Measurements from ENCODE around the gene USP15.
"Not testable (repeated sequence)": the region's sequence is repeated elsewhere in the genome, so short reads cannot be mapped to it uniquely, and the experiment has no call there.

Gene USP15

GRCh38 chr12:62328296-62328921 is 68.2 kb downstream of the USP15 start:
- no peak for DNase-seq (ENCODE audit: low read depth)

- DNase-seq (ENCODE audit: low read depth), result no peak
These were observed 71.1 kb downstream of the USP15 start for GRCh38 chr12:62331306-62331705.

GRCh38 chr12:62332598-62332997 is 72.4 kb downstream of the USP15 start:
- DNase-seq (ENCODE audit: low read depth), result no peak

- no peak for DNase-seq (ENCODE audit: low read depth)
These were observed 74.9 kb downstream of the USP15 start for GRCh38 chr12:62335057-62335456.

GRCh38 chr12:62335796-62336195 is 75.6 kb downstream of the USP15 start:
- DNase-seq (ENCODE audit: low read depth), result no peak

GRCh38 chr12:62337643-62338042 is 77.4 kb downstream of the USP15 start:
- DNase-seq (ENCODE audit: low read depth), result not testable (repeated sequence)

- not testable (repeated sequence) for DNase-seq (ENCODE audit: low read depth)
These were observed 82.6 kb downstream of the USP15 start for GRCh38 chr12:62342614-62343303.

GRCh38 chr12:62343304-62344120 is 83.3 kb downstream of the USP15 start:
- DNase-seq (ENCODE audit: low read depth), result not testable (repeated sequence)

GRCh38 chr12:62344731-62345556 is 84.7 kb downstream of the USP15 start:
- not testable (repeated sequence) for DNase-seq (ENCODE audit: low read depth)

GRCh38 chr12:62345667-62346066 is 85.5 kb downstream of the USP15 start:
- DNase-seq (ENCODE audit: low read depth), result no peak

GRCh38 chr12:62346817-62347216 is 86.6 kb downstream of the USP15 start:
- DNase-seq (ENCODE audit: low read depth), result no peak

- no peak for DNase-seq (ENCODE audit: low read depth)
These were observed 87.9 kb downstream of the USP15 start for GRCh38 chr12:62347922-62348650.

- no peak for DNase-seq (ENCODE audit: low read depth)
These were observed 90.3 kb downstream of the USP15 start for GRCh38 chr12:62350554-62350953.

- DNase-seq (ENCODE audit: low read depth), result no peak
These were observed 91.1 kb downstream of the USP15 start for GRCh38 chr12:62351326-62351725.

- DNase-seq (ENCODE audit: low read depth), result no peak
These were observed 100.8 kb downstream of the USP15 start for GRCh38 chr12:62361048-62361447.

GRCh38 chr12:62363506-62363905 is 103.3 kb downstream of the USP15 start:
- DNase-seq (ENCODE audit: low read depth), result no peak

GRCh38 chr12:62364697-62365096 is 104.5 kb downstream of the USP15 start:
- DNase-seq (ENCODE audit: low read depth), result not testable (repeated sequence)

GRCh38 chr12:62365846-62366245 is 105.6 kb downstream of the USP15 start:
- not testable (repeated sequence) for DNase-seq (ENCODE audit: low read depth)

GRCh38 chr12:62368430-62369223 is 108.4 kb downstream of the USP15 start:
- DNase-seq (ENCODE audit: low read depth), result not testable (repeated sequence)

GRCh38 chr12:62370189-62370588 is 110.0 kb downstream of the USP15 start:
- no peak for DNase-seq (ENCODE audit: low read depth)

Data from T follicular helper cell (primary cell).